Panc1 (cell line): Measurements from ENCODE around the gene RGMB. TPM values are rescaled to one million over a fixed set of nuclear protein-coding genes. Genes with fewer than 3 reads are reported as not detected.

Source experiments
- ATAC-seq: fragments of 200-7000 bp; cut with Tn5 transposase; 2 replicates; pipeline ENCODE4 v1.9.1; 2020; ENCODE audit warnings: mild to moderate bottlenecking, moderate library complexity
- BruUV-seq: library from RNA; stranded (reverse); fragments of 400-500 nt; replicated peaks from 2 replicates; lab custom pipeline; 2021; lab: Mats Ljungman, UMichigan
- CTCF ChIA-PET: fragments of 300-600 bp; sonication (Branson Sonifier 250); formaldehyde crosslinking; loops from one replicate; lab custom pipeline; 2022; ENCODE audit warnings: antibody characterized with exemption; lab: Charles Lee
- POLR2A ChIA-PET: fragments of 300-600 bp; sonication (Branson Sonifier 250); formaldehyde crosslinking; loops from one replicate; lab custom pipeline; 2022; ENCODE audit warnings: antibody characterized with exemption; lab: Charles Lee
- DNase-seq: peaks from one replicate; pipeline ENCODE4 v3.0.0-alpha.2; 2010; ENCODE audit warnings: low read depth, low spot score
- H3K27ac ChIP-seq: 2 replicates; pipeline ENCODE4 v1.5.1; 2011; ENCODE audit warnings: mild to moderate bottlenecking, low read length, inconsistent platforms
- H3K27me3 ChIP-seq: fragments of 200-500 bp; sonication (Bioruptor generic); 2 replicates; pipeline ENCODE4 v1.6.0; 2014; ENCODE audit warnings: low read length, inconsistent platforms; ENCODE audit not compliant: control insufficient read depth, insufficient read depth
- H3K36me3 ChIP-seq: fragments of 200-500 bp; sonication (Bioruptor generic); 2 replicates; pipeline ENCODE4 v1.5.1; 2014; ENCODE audit warnings: inconsistent platforms, mild to moderate bottlenecking, low read length, moderate library complexity; ENCODE audit not compliant: control insufficient read depth, insufficient read depth
- H3K4me1 ChIP-seq: 2 replicates; pipeline ENCODE4 v1.5.1; 2011; ENCODE audit warnings: inconsistent platforms, mild to moderate bottlenecking, low read length, moderate library complexity; ENCODE audit not compliant: control insufficient read depth, insufficient read depth
- H3K4me3 ChIP-seq, 2 experiments: 2 replicates each; pipeline ENCODE4 v1.5.1; 2011 to 2012; ENCODE audit warnings: low read depth in 2 of 2, low read length in 2 of 2, mild to moderate bottlenecking in 2 of 2, inconsistent platforms in 1 of 2, moderate library complexity in 1 of 2
- H3K9me3 ChIP-seq: fragments of 200-500 bp; sonication (Bioruptor generic); 2 replicates; pipeline ENCODE4 v1.5.1; 2014; ENCODE audit warnings: low read depth, mild to moderate bottlenecking, inconsistent platforms, low read length, moderate library complexity; ENCODE audit not compliant: control insufficient read depth, insufficient read depth
- CTCF ChIP-seq: fragments of 450-650 bp; IDR thresholded peaks from 2 replicates; pipeline ENCODE4 v1.5.1; 2017; ENCODE audit warnings: mild to moderate bottlenecking
- POLR2AphosphoS5 ChIP-seq: IDR thresholded peaks from 2 replicates; pipeline ENCODE4 v1.6.1; 2012; ENCODE audit warnings: mild to moderate bottlenecking, low read depth, low read length, moderate library complexity
- REST ChIP-seq, 2 experiments: IDR thresholded peaks; 2 replicates each; pipeline ENCODE4 v1.6.1; 2011 to 2012; ENCODE audit warnings: low read depth in 2 of 2, control low read depth in 1 of 2, low read length in 1 of 2, mild to moderate bottlenecking in 1 of 2, moderate library complexity in 1 of 2; ENCODE audit not compliant: insufficient read depth in 1 of 2
- SIN3A ChIP-seq: IDR thresholded peaks from 2 replicates; pipeline ENCODE4 v1.6.1; 2012; ENCODE audit warnings: low read depth, mild to moderate bottlenecking, low read length, moderate library complexity, borderline replicate concordance; ENCODE audit not compliant: insufficient read depth
- TCF7L2 ChIP-seq: IDR thresholded peaks from 2 replicates; pipeline ENCODE4 v1.6.1; 2011; ENCODE audit warnings: mild to moderate bottlenecking, low read depth, low read length, inconsistent platforms
- in situ Hi-C: cut with HindIII; loops from 2 replicates; pipeline ENCODE4 v1.10.0; 2016; ENCODE audit warnings: low sequenced_read_pairs, low pct_unique_long_range_greater_than_20kb
- intact Hi-C: fragments of 100-400 bp; cut with micrococcal nuclease; formaldehyde crosslinking; loops from one replicate; pipeline ENCODE4 v1.10.0; 2022; ENCODE audit not compliant: unreplicated experiment
- total RNA-seq: library from RNA; stranded (reverse); gene quantifications from one replicate; pipeline ENCODE4 v1.2.1, GENCODE V29; 2021; ENCODE audit not compliant: unreplicated experiment

The RGMB gene
- total RNA-seq, 1 experiment from 2014 or later, result 25.4 TPM

- H3K27ac ChIP-seq, result no peak overlapping the region
- no TSS peak for BruUV-seq
- no peak overlapping the region for H3K4me3 ChIP-seq
- no peak for ATAC-seq
- no peak for DNase-seq
- H3K36me3 ChIP-seq, result peaks cover 13% of the 10 kb centered on the region
- no peaks in the 10 kb centered on the region for H3K27me3 ChIP-seq
- ChIA-PET POLR2A (no interaction called here), CTCF (no interaction called here)
- TF ChIP-seq REST (IDR thresholded peaks at IDR 0.05; ENCODE audit: insufficient read depth in 1 of 2, low read depth in 2 of 2, low read length in 1 of 2), result no peak
- no peak for TF ChIP-seq POLR2AphosphoS5
- no peak for TF ChIP-seq SIN3A
- no peak for TF ChIP-seq CTCF
- no peak for TF ChIP-seq TCF7L2
- in situ Hi-C loops, result no loop called here
- no peaks in the 10 kb centered on the region for H3K9me3 ChIP-seq
- H3K4me1 ChIP-seq, result peaks cover 24% of the 10 kb centered on the region
- intact Hi-C loops, result loop anchor here (10.0 kb wide), 1 partner anchor 1245 kb away; no protein-coding TSS in a partner anchor
These were observed 5.9 kb downstream of the RGMB start for GRCh38 chr5:98779264-98779877.

- intact Hi-C loops, result no loop called here
- Histone ChIP-seq H3K4me1 (peaks cover 18% of the 10 kb centered on the region), H3K27me3 (no peaks in the 10 kb centered on the region), H3K4me3 (no peak overlapping the region), H3K9me3 (no peaks in the 10 kb centered on the region), H3K27ac (no peak overlapping the region), H3K36me3 (peaks cover 13% of the 10 kb centered on the region)
- POLR2A ChIA-PET, result no interaction called here
- DNase-seq (no peak), ATAC-seq (no peak)
- in situ Hi-C loops, result no loop called here
- CTCF ChIA-PET, result interaction anchor here (0.7 kb wide), 1 partner anchor 16 kb away, joined by 3 read pairs; no protein-coding TSS in a partner anchor
- no TSS peak for BruUV-seq
- TF ChIP-seq TCF7L2 (no peak), CTCF (no peak), REST (IDR thresholded peaks at IDR 0.05; ENCODE audit: insufficient read depth in 1 of 2, low read depth in 2 of 2, low read length in 1 of 2) (no peak), POLR2AphosphoS5 (no peak), SIN3A (no peak)
These were observed 6.9 kb downstream of the RGMB start for GRCh38 chr5:98780390-98780789.
